Adrenal gland (tissue), 12 donors: ENCODE data around the gene UBA7. TPM values are rescaled to one million over a fixed set of nuclear protein-coding genes. Genes with fewer than 3 reads are reported as not detected.

ENCODE experiments used
- DNase-seq, 7 donors: peaks; one replicate each; pipeline ENCODE4 v3.0.0-alpha.2; 2019 to 2020
- H3K27ac ChIP-seq, 5 donors: fragments of 200-600 bp; sonication (generic) in 4 of 5; 1 replicate in 3 of 5; 2 replicates in 2 of 5; pipeline versions ENCODE4 v1.5.1 to v1.8.0; 2016 to 2020; ENCODE audit warnings: mild to moderate bottlenecking in 1 of 5
- H3K27me3 ChIP-seq: fragments of 200-600 bp; 2 replicates; pipeline ENCODE4 v1.8.0; 2021
- H3K36me3 ChIP-seq, 2 donors: fragments of 200-600 bp; replicated peaks in 1 of 2; 1 replicate in 1 of 2; 2 replicates in 1 of 2; pipeline versions ENCODE4 v1.5.1 to v1.8.0; 2018 to 2022
- H3K4me1 ChIP-seq, 2 donors: fragments of 200-600 bp; replicated peaks in 1 of 2; 1 replicate in 1 of 2; 2 replicates in 1 of 2; pipeline versions ENCODE4 v1.5.1 to v1.8.0; 2018 to 2021
- H3K4me3 ChIP-seq, 4 donors: fragments of 200-600 bp; sonication (generic) in 3 of 4; one replicate each; pipeline ENCODE4 v1.5.1; 2016 to 2018
- H3K9me3 ChIP-seq, 3 donors: fragments of 200-600 bp; sonication (generic) in 1 of 3; replicated peaks in 1 of 3; 1 replicate in 2 of 3; 2 replicates in 1 of 3; pipeline versions ENCODE4 v1.5.1 to v1.8.0; 2016 to 2021
- CTCF ChIP-seq, 6 experiments: fragments of 450-650 bp in 4 of 6; fragments of 200-600 bp in 2 of 6; sonication (generic) in 1 of 6; IDR thresholded peaks; 1 replicate in 5 of 6; 2 replicates in 1 of 6; pipeline versions ENCODE4 v1.5.1 to v1.8.0; 2016 to 2021; ENCODE audit warnings: antibody characterized with exemption in 6 of 6, mild to moderate bottlenecking in 2 of 6, moderate library complexity in 1 of 6
- POLR2A ChIP-seq, 2 donors: fragments of 450-650 bp; IDR thresholded peaks; one replicate each; pipeline ENCODE4 v1.6.1; 2017; ENCODE audit warnings: antibody characterized with exemption in 2 of 2, mild to moderate bottlenecking in 2 of 2, moderate library complexity in 1 of 2
- WGBS, 4 donors: extraction: QIAGEN DNeasy Blood & Tissue Kit in 2 of 4; methylation state at CpG; one replicate each; pipeline versions ENCODE4 v1.1.5 to v1.1.7; 2013 to 2017; 5-methylcytosine and 5-hydroxymethylcytosine counted together
- intact Hi-C, 2 donors: fragments of 100-400 bp; cut with DNase I; formaldehyde crosslinking; loops; one replicate each; pipeline versions ENCODE4 v1.14.1 to v1.15.0; 2022 to 2023
- polyA plus RNA-seq, 3 donors: library from polyadenylated mRNA; stranded (reverse); fragments of 200-250 nt in 2 of 3; fragments of 350-450 nt in 1 of 3; fragmentation: Illumina TruSeq in 1 of 3; extraction: RNeasy Lipid Tissue Mini Kit (QIAGEN cat#74804) in 1 of 3; gene quantifications; one replicate each; pipeline ENCODE4 v1.2.3, GENCODE V29; 2013 to 2014
- total RNA-seq, 9 donors: library from RNA; depleted of rRNA in 4 of 9; stranded (reverse); fragments of >200 nt in 4 of 9; fragments of 120-200 nt in 1 of 9; fragmentation: NEBNext Ultra II Directional in 1 of 9; extraction: Animal tissue kit (Norgen Biotek cat#: 25700) in 1 of 9; gene quantifications; one replicate each; pipeline versions ENCODE4 v1.1.0 to v1.2.4, GENCODE V29; 2013 to 2023
- donor health status: healthy with polysubstance abuse.
- donor health status: Bipolar disorder and iron deficiency.
- donor health status: DM: yes; HTN: yes; CAD: no.
- donor health status: DM: no; HTN: no; CAD: no.
- donor health status: DM: no; HTN: no; CAD: no.
- donor health status: DM: yes; HTN: yes; CAD: no.

UBA7 gene
- total and polyA plus RNA-seq, 12 donors = 17.5 to 232 (median 60.0) TPM

GRCh38 chr3:49794431-49794830, 19.3 kb downstream of the UBA7 start:
- TF ChIP-seq POLR2A (IDR thresholded peaks at IDR 0.05) (no peak), CTCF (IDR thresholded peaks at IDR 0.05) (no peak)
- DNase-seq = no peak
- Histone ChIP-seq H3K9me3 (no peaks in the 10 kb centered on the region), H3K27ac (no peak overlapping the region), H3K27me3 (no peaks in the 10 kb centered on the region), H3K4me3 (no peak overlapping the region), H3K4me1 (no peaks in the 10 kb centered on the region), H3K36me3 (no peaks in the 10 kb centered on the region)
- intact Hi-C loops = no loop called here
- 80 to 92% (median 84%) methylated on average over 3 to 4 of the region's 4 CpGs; no CpG with 5 or more reads in 1 of the 4 donors for WGBS, 4 donors

- WGBS, 4 donors = 89 to 93% (median 93%) methylated on average over 13 of the region's 13 CpGs
These were observed 20.2 kb downstream of the UBA7 start for GRCh38 chr3:49793486-49794085.

GRCh38 chr3:49792371-49793150, 21.2 kb downstream of the UBA7 start:
- Histone ChIP-seq H3K9me3 (no peaks in the 10 kb centered on the region), H3K4me1 (no peaks in the 10 kb centered on the region), H3K4me3 (no peak overlapping the region), H3K27ac (no peak overlapping the region), H3K36me3 (no peaks in the 10 kb centered on the region), H3K27me3 (no peaks in the 10 kb centered on the region)
- peak in 1 of 7 donors; percentile 8 for DNase-seq
- TF ChIP-seq CTCF (IDR thresholded peaks at IDR 0.05) = no peak
- 90 to 92% (median 91%) methylated on average over 8 to 10 of the region's 10 CpGs for WGBS, 4 donors
- intact Hi-C loops = no loop called here

More at GRCh38 chr3:49793486-49794085, 20.2 kb downstream of the UBA7 start:
- no peaks in the 10 kb centered on the region for H3K36me3 ChIP-seq
- no peak for TF ChIP-seq CTCF (IDR thresholded peaks at IDR 0.05)
- no peak for TF ChIP-seq POLR2A (IDR thresholded peaks at IDR 0.05)
- DNase-seq = peak in 1 of 7 donors; percentile 6
- no peak overlapping the region for H3K27ac ChIP-seq
- no peaks in the 10 kb centered on the region for H3K9me3 ChIP-seq
- no peaks in the 10 kb centered on the region for H3K4me1 ChIP-seq
- H3K27me3 ChIP-seq = no peaks in the 10 kb centered on the region
- H3K4me3 ChIP-seq = no peak overlapping the region
- intact Hi-C loops = no loop called here

GRCh38 chr3:49791571-49791970, 22.2 kb downstream of the UBA7 start:
- intact Hi-C loops = no loop called here
- Histone ChIP-seq H3K27ac (no peak overlapping the region), H3K36me3 (no peaks in the 10 kb centered on the region), H3K4me1 (peaks cover 3 to 5% of the 10 kb centered on the region in 2 donors), H3K9me3 (no peaks in the 10 kb centered on the region), H3K27me3 (no peaks in the 10 kb centered on the region), H3K4me3 (no peak overlapping the region)
- 82 to 96% (median 89%) methylated on average over 4 of the region's 4 CpGs for WGBS, 4 donors
- peak in 1 of 7 donors; percentile 3 for DNase-seq
- TF ChIP-seq CTCF (IDR thresholded peaks at IDR 0.05) (no peak), POLR2A (IDR thresholded peaks at IDR 0.05) (no peak)
